Measurements from ENCODE around the gene PFN2.
"Not testable (repeated sequence)": the region's sequence is repeated elsewhere in the genome, so short reads cannot be mapped to it uniquely, and the experiment has no call there.

The PFN2 gene

DNA sequence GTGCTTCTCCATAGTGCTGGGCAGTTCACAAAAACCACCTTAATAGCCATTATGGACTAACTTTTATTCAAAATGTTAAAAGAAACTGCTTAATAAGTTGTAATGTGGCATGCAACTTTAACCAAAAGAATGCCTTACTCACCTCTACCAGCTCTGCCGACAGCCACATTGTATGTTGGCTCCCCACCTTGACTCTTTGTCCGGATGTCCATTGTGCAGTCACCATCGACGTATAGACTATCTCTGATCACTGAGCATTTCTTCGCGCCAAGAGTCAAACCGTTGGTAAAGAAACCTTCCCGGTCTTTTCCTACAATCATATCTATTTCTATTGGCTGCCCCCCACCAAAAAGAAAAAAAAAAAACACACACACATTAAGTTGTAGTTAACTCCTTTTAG lies 2.5 kb downstream of the PFN2 start:
- DNase-seq (ENCODE audit: low read depth in 2 of 2): no peak

GRCh38 chr3:149967086-149967685 lies 3.5 kb downstream of the PFN2 start:
- DNase-seq (ENCODE audit: low read depth in 2 of 2): no peak

DNA sequence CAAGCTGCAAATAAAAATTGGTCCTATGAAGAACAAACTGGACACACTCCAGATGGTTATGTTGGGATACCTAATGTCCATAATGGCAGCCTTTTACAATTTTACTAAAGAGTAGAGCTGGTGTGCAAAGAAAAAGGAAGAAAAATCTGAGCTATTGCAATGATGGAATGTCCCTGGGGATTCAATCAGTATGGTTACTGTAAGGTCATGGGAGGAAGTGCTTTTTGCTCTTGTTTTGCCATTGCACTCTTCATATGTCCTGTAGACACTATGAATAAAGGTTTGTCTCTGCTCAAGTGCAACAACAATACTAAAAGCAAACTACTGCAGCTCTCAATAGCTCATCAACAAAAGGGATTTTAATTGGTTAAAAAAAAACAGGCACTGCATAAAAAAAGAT lies 5.4 kb downstream of the PFN2 start:
- no peak for DNase-seq (ENCODE audit: low read depth in 2 of 2)

GRCh38 chr3:149964291-149964690 lies 6.4 kb downstream of the PFN2 start:
- no peak for DNase-seq (ENCODE audit: low read depth in 2 of 2)

GRCh38 chr3:149963485-149963884 lies 7.2 kb downstream of the PFN2 start:
- DNase-seq (ENCODE audit: low read depth in 2 of 2): no peak

GRCh38 chr3:149959443-149959842 lies 11.3 kb downstream of the PFN2 start:
- DNase-seq (ENCODE audit: low read depth in 2 of 2): no peak

DNA sequence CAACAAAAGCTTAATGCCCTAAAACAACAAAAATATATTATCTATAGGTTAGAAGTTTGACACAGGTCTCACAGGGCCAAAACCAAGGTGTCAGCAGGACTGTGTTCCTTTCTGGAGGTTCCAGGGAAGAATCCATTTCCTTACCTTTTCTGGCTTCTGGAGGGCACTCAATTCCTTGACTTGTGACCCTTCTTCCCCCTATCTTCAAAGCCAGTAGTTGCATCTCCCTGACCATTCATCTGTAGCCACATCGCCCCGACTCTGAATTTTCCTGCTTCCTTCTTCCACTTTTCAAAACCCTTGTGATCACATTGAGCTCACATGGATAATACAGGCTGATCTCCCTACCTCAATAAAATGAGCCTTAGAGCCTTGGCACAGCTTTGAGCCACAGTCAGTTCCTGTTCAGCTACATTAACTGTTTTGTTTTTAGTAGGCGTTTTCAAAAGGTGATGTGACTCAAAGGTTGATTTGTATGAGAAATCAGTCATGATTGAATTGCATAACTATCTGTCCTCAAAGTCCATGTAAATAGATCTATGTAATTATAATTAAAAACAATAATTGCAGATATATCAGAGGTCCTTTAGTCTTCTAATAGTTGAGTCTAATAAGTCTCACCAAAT lies 12.4 kb downstream of the PFN2 start:
- no peak for DNase-seq (ENCODE audit: low read depth in 2 of 2)

DNA sequence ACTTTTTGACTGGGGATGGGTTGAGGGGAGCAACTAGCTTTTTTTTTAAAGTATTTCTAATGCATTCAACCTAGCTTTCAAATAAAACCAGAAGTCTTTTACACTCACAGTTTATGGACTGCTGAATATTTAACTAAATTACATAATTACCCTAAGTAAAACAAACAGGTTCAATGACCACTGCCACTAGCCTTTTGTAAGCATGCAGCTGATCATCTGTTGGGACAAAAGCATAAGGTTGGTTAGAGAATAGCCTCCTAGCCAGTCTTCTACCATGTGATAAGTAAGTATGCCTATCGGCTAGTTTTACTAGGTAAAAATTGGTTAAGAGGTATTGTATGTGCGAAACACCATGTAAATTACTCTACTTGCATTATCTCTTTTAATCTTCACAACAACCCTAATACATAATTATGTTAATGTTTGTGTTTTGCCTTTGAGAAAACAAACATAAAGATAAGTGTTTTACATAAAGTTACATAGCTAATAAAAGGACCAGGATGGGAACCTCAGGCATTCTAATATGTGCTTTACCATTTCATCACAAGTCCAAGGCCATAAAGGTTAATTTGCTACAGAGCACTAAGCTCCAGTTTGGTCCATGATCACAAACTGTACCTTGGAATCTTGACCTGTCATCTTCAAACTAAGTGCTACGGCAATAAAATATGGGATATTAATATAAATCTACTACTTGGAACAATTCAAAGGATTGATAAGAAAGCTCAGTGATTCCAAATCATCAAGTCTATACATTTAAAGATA lies 13.2 kb downstream of the PFN2 start:
- DNase-seq (ENCODE audit: low read depth in 2 of 2): no peak

DNA sequence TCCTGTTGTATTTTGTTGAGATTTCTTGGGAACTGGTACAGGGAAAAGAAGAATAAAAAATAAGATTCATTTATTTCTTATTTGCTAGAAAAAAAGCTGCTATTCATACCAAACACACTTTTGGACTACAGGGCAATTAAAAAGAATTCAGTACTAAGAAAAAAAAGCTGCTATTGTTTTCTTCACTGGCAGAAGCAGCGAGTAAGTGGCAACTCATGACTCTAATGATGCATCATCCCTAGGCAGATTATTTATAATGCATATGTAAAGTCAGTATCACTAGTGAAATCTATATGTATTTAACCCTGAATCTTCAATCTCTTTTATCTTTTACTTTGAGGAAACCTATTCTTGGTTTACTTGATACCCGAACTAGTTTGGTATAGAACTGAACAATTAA lies 15.2 kb downstream of the PFN2 start:
- DNase-seq (ENCODE audit: low read depth in 2 of 2): no peak

DNA sequence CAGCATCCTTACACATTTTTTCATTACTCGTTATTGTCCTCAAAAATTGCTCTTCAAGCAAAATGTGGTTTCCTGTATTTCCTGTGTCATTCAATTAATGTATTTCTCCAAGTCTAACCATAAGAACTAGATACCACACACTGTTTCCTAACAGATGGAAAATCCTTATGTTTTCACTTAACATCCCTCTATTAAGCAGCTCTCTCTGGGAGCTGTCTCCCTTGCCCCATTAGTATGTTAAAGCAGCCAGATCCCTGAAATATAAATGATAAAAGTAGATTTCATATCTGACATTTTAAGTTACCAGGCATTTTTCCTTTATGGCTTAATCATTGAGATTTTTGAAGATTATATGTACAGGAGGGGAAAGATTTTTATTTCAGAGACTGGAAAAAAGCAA lies 15.9 kb downstream of the PFN2 start:
- no peak for DNase-seq (ENCODE audit: low read depth in 2 of 2)

DNA sequence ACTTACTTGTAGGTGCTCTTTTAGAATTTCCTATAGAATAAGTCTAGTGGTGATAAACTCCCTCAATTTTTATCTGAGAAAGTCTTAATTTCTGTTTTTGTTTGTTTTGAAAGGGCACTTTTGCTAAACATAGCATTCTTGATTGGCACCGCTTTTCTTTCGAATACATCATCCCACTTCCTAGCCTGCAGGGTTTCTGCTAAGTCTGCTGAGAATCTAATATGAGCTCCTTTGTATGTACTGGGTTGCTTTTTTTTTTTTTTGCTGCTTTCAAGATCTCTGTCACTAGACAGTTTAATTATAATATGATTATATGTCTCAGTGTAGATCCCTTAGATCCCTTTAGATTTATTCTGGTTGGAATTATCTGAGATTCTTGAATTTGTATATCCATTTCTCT lies 21.5 kb downstream of the PFN2 start:
- DNase-seq (ENCODE audit: low read depth in 2 of 2): no peak

DNA sequence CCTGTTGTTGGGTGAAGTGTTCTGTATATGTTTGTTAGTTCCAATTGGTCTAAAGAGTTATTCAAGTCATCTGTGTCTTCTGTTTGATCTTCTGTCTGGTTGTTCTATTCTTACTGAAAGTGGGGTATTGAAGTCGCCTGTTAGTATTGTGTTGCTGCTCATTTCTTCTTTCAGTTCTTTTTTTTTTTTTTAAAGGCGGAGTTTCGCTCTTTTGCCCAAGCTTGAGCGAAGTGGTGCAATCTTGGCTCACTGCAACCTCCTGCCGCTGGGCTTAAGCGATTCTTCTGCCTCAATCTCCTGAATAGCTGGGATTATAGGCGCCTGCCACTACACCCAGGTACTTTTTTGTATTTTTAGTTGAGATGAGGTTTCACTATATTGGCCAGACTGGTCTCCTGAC lies 23.5 kb downstream of the PFN2 start:
- DNase-seq (ENCODE audit: low read depth in 2 of 2): no peak

GRCh38 chr3:149943966-149944365 lies 26.7 kb downstream of the PFN2 start:
- DNase-seq (ENCODE audit: low read depth in 2 of 2): not testable (repeated sequence)

GRCh38 chr3:149942409-149942808 lies 28.3 kb downstream of the PFN2 start:
- no peak for DNase-seq (ENCODE audit: low read depth in 2 of 2)

DNA sequence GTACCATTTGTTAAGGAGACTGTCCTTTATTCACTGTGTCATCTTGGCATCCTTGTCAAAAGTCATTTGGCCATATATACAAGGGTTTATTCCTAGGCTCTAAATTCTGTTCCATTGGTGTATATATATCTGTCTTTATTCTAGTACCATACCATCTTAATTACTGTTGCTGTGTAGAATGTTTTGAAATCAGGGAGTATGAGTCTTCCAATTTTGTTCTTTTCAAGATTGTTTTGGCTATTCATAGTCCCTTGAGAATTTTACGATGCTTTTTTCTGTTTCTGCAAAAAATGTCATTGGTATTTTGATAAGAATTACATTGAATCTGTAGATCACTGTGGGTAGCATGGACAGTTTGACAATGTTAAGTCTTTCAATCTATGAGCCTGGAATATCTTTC lies 28.7 kb downstream of the PFN2 start:
- no peak for DNase-seq (ENCODE audit: low read depth in 2 of 2)

DNA sequence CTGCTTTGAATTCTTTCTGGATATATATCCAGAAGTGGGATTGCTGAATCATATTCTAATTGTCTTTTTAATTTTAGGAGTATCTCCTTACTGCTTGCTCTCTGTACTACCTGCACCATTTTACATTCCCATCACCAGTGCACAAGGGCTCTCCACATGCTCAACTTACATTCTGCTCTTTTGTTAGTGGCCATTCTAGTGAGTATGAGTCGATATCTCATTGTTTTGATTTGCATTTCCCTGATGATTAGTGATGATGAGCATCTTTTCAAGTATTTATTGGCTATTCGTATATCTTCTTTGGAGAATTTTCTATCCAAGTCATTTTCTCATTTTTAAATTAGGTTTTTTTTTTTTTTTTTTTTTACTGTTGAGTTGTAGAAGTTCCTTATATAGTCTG lies 29.5 kb downstream of the PFN2 start:
- no peak for DNase-seq (ENCODE audit: low read depth in 2 of 2)

GRCh38 chr3:149938392-149939055 lies 32.2 kb downstream of the PFN2 start:
- not testable (repeated sequence) for DNase-seq (ENCODE audit: low read depth in 2 of 2)

GRCh38 chr3:149936812-149937230 lies 33.9 kb downstream of the PFN2 start:
- no peak for DNase-seq (ENCODE audit: low read depth in 2 of 2)

GRCh38 chr3:149934524-149934923 lies 36.2 kb downstream of the PFN2 start:
- no peak for DNase-seq (ENCODE audit: low read depth in 2 of 2)

DNA sequence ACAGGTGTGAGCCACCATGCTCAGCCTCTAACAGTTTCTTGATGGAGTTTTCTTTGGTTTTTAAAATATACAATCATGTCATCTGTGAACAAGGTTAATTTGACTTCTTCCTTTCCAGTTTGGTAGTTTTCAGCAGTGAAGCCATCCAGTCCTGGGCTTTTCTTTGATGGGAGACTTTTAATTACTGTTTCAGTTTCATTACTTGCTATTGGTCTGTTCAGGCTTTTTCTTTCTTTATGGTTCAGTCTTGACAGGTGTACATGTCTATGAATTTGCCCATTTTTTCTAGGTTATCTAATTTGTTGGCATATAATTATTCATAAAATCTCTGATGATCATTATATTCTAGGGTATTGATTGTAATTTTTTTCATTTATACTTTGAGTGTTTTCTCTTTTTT lies 36.8 kb downstream of the PFN2 start:
- DNase-seq (ENCODE audit: low read depth in 2 of 2): no peak

- DNase-seq (ENCODE audit: low read depth in 2 of 2): no peak
These were observed 37.7 kb downstream of the PFN2 start for GRCh38 chr3:149933008-149933407.

- DNase-seq (ENCODE audit: low read depth in 2 of 2): no peak
These were observed 50.6 kb downstream of the PFN2 start for GRCh38 chr3:149920119-149920518.

GRCh38 chr3:149919509-149919908 lies 51.2 kb downstream of the PFN2 start:
- no peak for DNase-seq (ENCODE audit: low read depth in 2 of 2)

All from stimulated activated CD4-positive, alpha-beta T cell treated with anti-CD3 and anti-CD28 coated beads, Interleukin-15, amount 100 ng/mL, for 48 hours (primary cell).